CD14-positive monocyte (primary cell): Measurements from ENCODE around the gene MZB1. TPM values are rescaled to one million over a fixed set of nuclear protein-coding genes. Genes with fewer than 3 reads are reported as not detected.

Experiments
- DNase-seq, 3 donors: peaks; one replicate each; pipeline ENCODE4 v3.0.0-alpha.2; 2011 to 2022
- H2AFZ ChIP-seq: 2 replicates; pipeline ENCODE4 v1.6.0; 2012; ENCODE audit warnings: mild to moderate bottlenecking, low read depth, low read length, inconsistent platforms; ENCODE audit not compliant: insufficient read depth, poor library complexity, severe bottlenecking
- H3K27ac ChIP-seq, 2 donors: 1 replicate in 1 of 2; 2 replicates in 1 of 2; pipeline ENCODE4 v1.5.1; 2012 to 2013; ENCODE audit warnings: low read length in 2 of 2, control low read depth in 1 of 2, inconsistent platforms in 1 of 2, low read depth in 1 of 2, mild to moderate bottlenecking in 1 of 2
- H3K27me3 ChIP-seq, 2 donors: one replicate each; pipeline versions ENCODE4 v1.6.0 to v1.6.1; 2011 to 2013; ENCODE audit warnings: low read length in 2 of 2; ENCODE audit not compliant: control insufficient read depth in 2 of 2, insufficient read depth in 2 of 2
- H3K36me3 ChIP-seq, 2 donors: replicated peaks in 1 of 2; 1 replicate in 1 of 2; 2 replicates in 1 of 2; pipeline versions ENCODE4 v1.5.1 to v1.6.1; 2012 to 2013; ENCODE audit warnings: low read length in 2 of 2, control low read depth in 1 of 2, inconsistent platforms in 1 of 2, mild to moderate bottlenecking in 1 of 2; ENCODE audit not compliant: insufficient read depth in 2 of 2, control insufficient read depth in 1 of 2
- H3K4me1 ChIP-seq, 2 donors: 1 replicate in 1 of 2; 2 replicates in 1 of 2; pipeline versions ENCODE4 v1.5.1 to v1.6.1; 2012 to 2013; ENCODE audit warnings: low read length in 2 of 2, control low read depth in 1 of 2, inconsistent platforms in 1 of 2, mild to moderate bottlenecking in 1 of 2, moderate library complexity in 1 of 2; ENCODE audit not compliant: insufficient read depth in 2 of 2, control insufficient read depth in 1 of 2
- H3K4me2 ChIP-seq: replicated peaks from 2 replicates; pipeline ENCODE3; 2012; ENCODE audit warnings: low read length, moderate library complexity, mild to moderate bottlenecking; ENCODE audit not compliant: poor library complexity, severe bottlenecking; ENCODE audit errors: extremely low read depth
- H3K4me3 ChIP-seq, 3 experiments: fragments of 200-600 bp in 1 of 3; sonication (generic) in 1 of 3; replicated peaks in 1 of 3; 1 replicate in 2 of 3; 2 replicates in 1 of 3; pipeline ENCODE4 v1.5.1; 2011 to 2013; ENCODE audit warnings: low read length in 3 of 3, mild to moderate bottlenecking in 3 of 3, control low read depth in 2 of 3, low read depth in 2 of 3, inconsistent platforms in 1 of 3, moderate library complexity in 1 of 3
- H3K79me2 ChIP-seq: 2 replicates; pipeline ENCODE4 v1.6.0; 2012; ENCODE audit warnings: mild to moderate bottlenecking, control low read depth, inconsistent platforms, low read length, moderate library complexity; ENCODE audit not compliant: insufficient read depth
- H3K9ac ChIP-seq: 2 replicates; pipeline ENCODE4 v1.6.0; 2017; ENCODE audit warnings: low read length, mild to moderate bottlenecking; ENCODE audit not compliant: insufficient read depth, poor library complexity, severe bottlenecking
- H3K9me3 ChIP-seq, 2 donors: replicated peaks in 1 of 2; 1 replicate in 1 of 2; 2 replicates in 1 of 2; pipeline versions ENCODE4 v1.5.1 to v1.6.1; 2012 to 2013; ENCODE audit warnings: low read length in 2 of 2, control low read depth in 1 of 2; ENCODE audit not compliant: control insufficient read depth in 1 of 2, insufficient read depth in 1 of 2
- H4K20me1 ChIP-seq: 2 replicates; pipeline ENCODE4 v1.6.0; 2012; ENCODE audit warnings: mild to moderate bottlenecking, low read length, control low read depth, moderate library complexity; ENCODE audit not compliant: insufficient read depth
- H3K27ac Mint-ChIP-seq, 7 donors: one replicate each; pipeline ENCODE4 v1.8.0; 2020; ENCODE audit warnings: mild to moderate bottlenecking in 7 of 7, mixed read lengths in 7 of 7, moderate library complexity in 6 of 7, inconsistent platforms in 2 of 7
- H3K27me3 Mint-ChIP-seq, 3 donors: one replicate each; pipeline ENCODE4 v1.8.0; 2021 to 2022; ENCODE audit warnings: low read depth in 3 of 3, mild to moderate bottlenecking in 3 of 3, mixed read lengths in 3 of 3, moderate library complexity in 3 of 3, inconsistent platforms in 1 of 3
- H3K36me3 Mint-ChIP-seq, 2 donors: one replicate each; pipeline ENCODE4 v1.8.0; 2020; ENCODE audit warnings: mixed read lengths in 2 of 2, inconsistent platforms in 1 of 2, mild to moderate bottlenecking in 1 of 2
- H3K4me1 Mint-ChIP-seq: one replicate; pipeline ENCODE4 v1.8.0; 2020; ENCODE audit warnings: mild to moderate bottlenecking, mixed read lengths
- H3K4me3 Mint-ChIP-seq, 2 donors: one replicate each; pipeline ENCODE4 v1.8.0; 2020; ENCODE audit warnings: mild to moderate bottlenecking in 2 of 2, mixed read lengths in 2 of 2, moderate library complexity in 1 of 2
- H3K9me3 Mint-ChIP-seq, 7 donors: one replicate each; pipeline ENCODE4 v1.8.0; 2020 to 2022; ENCODE audit warnings: mixed read lengths in 7 of 7, mild to moderate bottlenecking in 6 of 7, moderate library complexity in 6 of 7, inconsistent platforms in 2 of 7
- CTCF ChIP-seq: fragments of 200-600 bp; IDR thresholded peaks from one replicate; pipeline ENCODE4 v1.8.0; 2022; ENCODE audit warnings: antibody characterized with exemption, mild to moderate bottlenecking
- WGBS: methylation state at CpG from one replicate; pipeline ENCODE4 v1.1.5; 2013; ENCODE audit warnings: missing lambda C conversion rate; ENCODE audit not compliant: insufficient coverage; 5-methylcytosine and 5-hydroxymethylcytosine counted together
- intact Hi-C, 2 donors: fragments of 100-400 bp; cut with micrococcal nuclease; formaldehyde crosslinking; loops; one replicate each; pipeline versions ENCODE4 v1.15.0 to v1.15.1; 2023
- polyA plus RNA-seq, 3 donors: library from polyadenylated mRNA; depleted of rRNA in 1 of 3; unstranded in 2 of 3; stranded (reverse) in 1 of 3; fragments of 300-500 nt in 2 of 3; fragments of >200 nt in 1 of 3; fragmentation: Illumina TruSeq in 2 of 3; gene quantifications; 1 replicate in 2 of 3; 2 replicates in 1 of 3; pipeline ENCODE4 v1.2.3, GENCODE V29; 2012 to 2021

The MZB1 gene
- polyA plus RNA-seq, 3 donors = 0.30 to 0.52 TPM; not detected in 1

GRCh38 chr5:139414581-139415130 is 24.9 kb upstream of the MZB1 start:
- Histone ChIP-seq H3K27ac (no peak overlapping the region), H4K20me1 (no peaks in the 10 kb centered on the region), H3K36me3 (no peaks in the 10 kb centered on the region), H3K9ac (no peak overlapping the region), H3K4me1 (no peaks in the 10 kb centered on the region), H2AFZ (no peak overlapping the region), H3K27me3 (no peaks in the 10 kb centered on the region), H3K9me3 (no peaks in the 10 kb centered on the region), H3K4me2 (no peak overlapping the region), H3K4me3 (no peak overlapping the region), H3K79me2 (no peaks in the 10 kb centered on the region)
- Mint-ChIP-seq H3K4me3 (no peak overlapping the region), H3K27ac (no peak overlapping the region), H3K4me1 (no peaks in the 10 kb centered on the region), H3K27me3 (no peaks in the 10 kb centered on the region), H3K36me3 (peaks cover 3 to 7% of the 10 kb centered on the region in 2 donors), H3K9me3 (no peaks in the 10 kb centered on the region)
- no CpG with 5 or more reads among the region's 9 CpGs for WGBS
- TF ChIP-seq CTCF = no peak
- DNase-seq = no peak
- intact Hi-C loops = no loop called here

GRCh38 chr5:139413963-139414362 is 24.2 kb upstream of the MZB1 start:
- Histone ChIP-seq H2AFZ (no peak overlapping the region), H3K27me3 (no peaks in the 10 kb centered on the region), H3K9ac (no peak overlapping the region), H3K4me3 (no peak overlapping the region), H3K9me3 (no peaks in the 10 kb centered on the region), H4K20me1 (no peaks in the 10 kb centered on the region), H3K4me1 (no peaks in the 10 kb centered on the region), H3K4me2 (no peak overlapping the region), H3K79me2 (no peaks in the 10 kb centered on the region), H3K36me3 (no peaks in the 10 kb centered on the region), H3K27ac (no peak overlapping the region)
- WGBS = 93% methylated on average over 3 of the region's 6 CpGs
- Mint-ChIP-seq H3K27ac (no peak overlapping the region), H3K36me3 (peaks cover 2 to 3% of the 10 kb centered on the region in 2 donors), H3K4me1 (no peaks in the 10 kb centered on the region), H3K4me3 (no peak overlapping the region), H3K27me3 (no peaks in the 10 kb centered on the region), H3K9me3 (no peaks in the 10 kb centered on the region)
- intact Hi-C loops = no loop called here
- TF ChIP-seq CTCF = no peak
- no peak for DNase-seq
